Putamen (tissue), 1 donor: Measurements from ENCODE around the gene TRAF1.
"Not testable (repeated sequence)": the region's sequence is repeated elsewhere in the genome, so short reads cannot be mapped to it uniquely, and the experiment has no call there.

Experiments used
- DNase-seq: peaks from one replicate; pipeline ENCODE4 v3.0.0-alpha.2; 2016; ENCODE audit warnings: low spot score

Gene TRAF1

GRCh38 chr9:120926397-120926928 is at the start of gene TRAF1:
TRAF1 (minus strand) TSS chr9:120926796; CDS start chr9:120926075, 721 bp downstream.
- no peak for DNase-seq

- DNase-seq = no peak
These were observed 48.3 kb upstream of the TRAF1 start for GRCh38 chr9:120974921-120975320.

- DNase-seq = no peak
These were observed 47.6 kb upstream of the TRAF1 start for GRCh38 chr9:120974181-120974580.

- DNase-seq = no peak
These were observed 45.3 kb upstream of the TRAF1 start for GRCh38 chr9:120971938-120972337.

GRCh38 chr9:120971471-120971870 is 44.9 kb upstream of the TRAF1 start:
- DNase-seq = not testable (repeated sequence)

GRCh38 chr9:120970244-120970643 is 43.6 kb upstream of the TRAF1 start:
- no peak for DNase-seq

GRCh38 chr9:120966013-120966369 is 39.4 kb upstream of the TRAF1 start:
- DNase-seq = no peak

GRCh38 chr9:120965344-120966012 is 38.9 kb upstream of the TRAF1 start:
- peak; percentile 47 for DNase-seq

GRCh38 chr9:120961936-120962335 is 35.3 kb upstream of the TRAF1 start:
- no peak for DNase-seq

- DNase-seq = no peak
These were observed 33.4 kb upstream of the TRAF1 start for GRCh38 chr9:120960001-120960400.

- DNase-seq = no peak
These were observed 30.3 kb upstream of the TRAF1 start for GRCh38 chr9:120956862-120957261.

- no peak for DNase-seq
These were observed 25.5 kb upstream of the TRAF1 start for GRCh38 chr9:120951960-120952618.

GRCh38 chr9:120950421-120951388 is 24.1 kb upstream of the TRAF1 start:
- DNase-seq = no peak

- DNase-seq = no peak
These were observed 22.7 kb upstream of the TRAF1 start for GRCh38 chr9:120949290-120949689.

GRCh38 chr9:120948824-120949223 is 22.2 kb upstream of the TRAF1 start:
- DNase-seq = no peak

- DNase-seq = no peak
These were observed 20.6 kb upstream of the TRAF1 start for GRCh38 chr9:120947222-120947621.

GRCh38 chr9:120946259-120946658 is 19.7 kb upstream of the TRAF1 start:
- no peak for DNase-seq

GRCh38 chr9:120944948-120945347 is 18.4 kb upstream of the TRAF1 start:
- DNase-seq = no peak

- DNase-seq = no peak
These were observed 17.8 kb upstream of the TRAF1 start for GRCh38 chr9:120944434-120944843.

- no peak for DNase-seq
These were observed 15.8 kb upstream of the TRAF1 start for GRCh38 chr9:120942186-120943001.

GRCh38 chr9:120941046-120941770 is 14.6 kb upstream of the TRAF1 start:
- no peak for DNase-seq
